Measurements from ENCODE around the gene TP53BP1. TPM values are rescaled to one million over a fixed set of nuclear protein-coding genes. Genes with fewer than 3 reads are reported as not detected.

TP53BP1 gene
- total and polyA plus RNA-seq, 2 of the 13 experiments (the other 11 are each of a cell fraction or from before 2014, with no cell fraction given): 17.1 to 17.4 TPM

DNA sequence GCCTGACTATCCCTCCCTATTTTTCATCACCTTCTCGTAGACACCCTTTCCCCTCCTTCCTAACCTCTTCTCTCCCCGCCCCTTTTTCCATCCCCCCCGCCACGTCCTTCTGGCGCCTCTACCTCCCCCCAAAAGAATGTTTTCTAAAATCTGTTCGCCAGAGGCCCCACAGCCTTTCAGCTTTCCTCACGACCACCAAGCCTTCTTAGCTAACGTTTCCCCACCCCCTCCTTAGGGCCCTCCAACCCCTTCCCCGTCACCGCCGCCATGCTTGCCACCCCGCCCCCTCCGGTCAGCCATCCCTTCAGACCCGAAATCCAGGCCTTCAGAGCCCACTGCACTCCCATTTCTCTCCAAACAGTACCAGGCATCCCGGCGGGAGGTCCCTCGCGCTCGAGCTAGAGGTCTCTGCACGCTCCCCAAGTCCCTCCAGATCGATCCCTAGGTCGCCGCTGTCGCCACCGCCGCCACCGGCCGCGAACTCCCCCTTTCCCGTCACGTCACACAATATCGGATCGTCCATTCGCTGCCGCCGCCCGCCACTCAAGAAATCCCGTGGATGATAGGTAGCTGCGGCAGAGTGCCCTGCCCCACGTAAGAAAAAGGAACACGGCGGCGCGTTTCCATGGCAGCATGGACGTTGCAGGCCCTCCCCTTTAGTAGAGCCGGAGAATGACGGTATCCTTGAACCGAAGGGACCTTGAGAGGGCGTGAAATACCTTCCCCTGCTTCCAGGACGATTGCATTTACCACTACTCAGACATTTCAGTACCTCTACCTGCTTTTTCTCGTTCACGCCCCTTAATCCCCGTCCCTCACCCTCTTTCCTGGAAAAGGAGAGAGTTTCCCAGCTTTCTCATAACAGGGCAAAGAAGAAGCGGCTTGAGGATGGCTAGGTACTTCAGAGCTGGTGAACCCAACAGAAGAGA, at the start of gene TP53BP1 (continued):
- no peak for TF ChIP-seq ARID3A (IDR thresholded peaks at IDR 0.05; ENCODE audit: low read depth, low read length)
- no peak for TF ChIP-seq PTBP1 (IDR thresholded peaks at IDR 0.05; ENCODE audit: low read depth, low read length, poor library complexity, severe bottlenecking)
- no peak for TF ChIP-seq ZNF20 (CRISPR knock-in tag; IDR thresholded peaks at IDR 0.05)
- no peak for TF ChIP-seq SCMH1 (CRISPR knock-in tag; IDR thresholded peaks at IDR 0.05; ENCODE audit: borderline replicate concordance)
- no peak for TF ChIP-seq HIVEP1 (CRISPR knock-in tag; IDR thresholded peaks at IDR 0.05)
- no peak; the same call in 1 of the 2 replicates for TF ChIP-seq ZNF563 (CRISPR knock-in tag; IDR thresholded peaks at IDR 0.05)
- TF ChIP-seq ZNF143 (CRISPR knock-in tag; IDR thresholded peaks at IDR 0.05): no peak
- TF ChIP-seq ZNF790 (CRISPR knock-in tag; IDR thresholded peaks at IDR 0.05; ENCODE audit: borderline replicate concordance): no peak
- no peak for TF ChIP-seq HMGA1 (CRISPR knock-in tag; conservative IDR thresholded peaks at IDR 0.05)
- 0 out of 2 replicates have a peak, but pooled peaks have one; percentile 14 for TF ChIP-seq SOX5 (CRISPR knock-in tag; IDR thresholded peaks at IDR 0.05; ENCODE audit: borderline replicate concordance)
- TF ChIP-seq JUN (CRISPR knock-in tag; IDR thresholded peaks at IDR 0.05): no peak
- TF ChIP-seq SYNCRIP (IDR thresholded peaks at IDR 0.05; ENCODE audit: insufficient read depth, low read depth, low read length): no peak
- TF ChIP-seq PREB (CRISPR knock-in tag; IDR thresholded peaks at IDR 0.05): no peak
- no peak for TF ChIP-seq ZNF260 (CRISPR knock-in tag; IDR thresholded peaks at IDR 0.05; ENCODE audit: borderline replicate concordance, low read depth)
- TF ChIP-seq SAP130 (CRISPR knock-in tag; IDR thresholded peaks at IDR 0.05; ENCODE audit: low read depth): peak; percentile 92
- no peak for TF ChIP-seq CSRNP1 (CRISPR knock-in tag; IDR thresholded peaks at IDR 0.05)
- TF ChIP-seq ZNF337 (CRISPR knock-in tag; IDR thresholded peaks at IDR 0.05; ENCODE audit: borderline replicate concordance, low read depth): 0 out of 2 replicates have a peak, but pooled peaks have one; percentile 21
- TF ChIP-seq, protein P1, sequence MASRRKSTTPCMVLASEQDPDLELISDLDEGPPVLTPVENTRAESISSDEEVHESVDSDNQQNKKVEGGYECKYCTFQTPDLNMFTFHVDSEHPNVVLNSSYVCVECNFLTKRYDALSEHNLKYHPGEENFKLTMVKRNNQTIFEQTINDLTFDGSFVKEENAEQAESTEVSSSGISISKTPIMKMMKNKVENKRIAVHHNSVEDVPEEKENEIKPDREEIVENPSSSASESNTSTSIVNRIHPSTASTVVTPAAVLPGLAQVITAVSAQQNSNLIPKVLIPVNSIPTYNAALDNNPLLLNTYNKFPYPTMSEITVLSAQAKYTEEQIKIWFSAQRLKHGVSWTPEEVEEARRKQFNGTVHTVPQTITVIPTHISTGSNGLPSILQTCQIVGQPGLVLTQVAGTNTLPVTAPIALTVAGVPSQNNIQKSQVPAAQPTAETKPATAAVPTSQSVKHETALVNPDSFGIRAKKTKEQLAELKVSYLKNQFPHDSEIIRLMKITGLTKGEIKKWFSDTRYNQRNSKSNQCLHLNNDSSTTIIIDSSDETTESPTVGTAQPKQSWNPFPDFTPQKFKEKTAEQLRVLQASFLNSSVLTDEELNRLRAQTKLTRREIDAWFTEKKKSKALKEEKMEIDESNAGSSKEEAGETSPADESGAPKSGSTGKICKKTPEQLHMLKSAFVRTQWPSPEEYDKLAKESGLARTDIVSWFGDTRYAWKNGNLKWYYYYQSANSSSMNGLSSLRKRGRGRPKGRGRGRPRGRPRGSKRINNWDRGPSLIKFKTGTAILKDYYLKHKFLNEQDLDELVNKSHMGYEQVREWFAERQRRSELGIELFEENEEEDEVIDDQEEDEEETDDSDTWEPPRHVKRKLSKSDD (CRISPR knock-in tag; IDR thresholded peaks at IDR 0.05; ENCODE audit: low read depth): peak; percentile 99
- TF ChIP-seq DNMT1 (CRISPR knock-in tag; IDR thresholded peaks at IDR 0.05): no peak
- TF ChIP-seq SNAPC2 (CRISPR knock-in tag; IDR thresholded peaks at IDR 0.05): no peak
- TF ChIP-seq ZKSCAN8 (CRISPR knock-in tag; IDR thresholded peaks at IDR 0.05; ENCODE audit: borderline replicate concordance): no peak
- TF ChIP-seq ZBTB3 (CRISPR knock-in tag; IDR thresholded peaks at IDR 0.05; ENCODE audit: borderline replicate concordance, low read depth): no peak

Data from HepG2 (cell line).